Sigmoid colon (tissue), 7 donors: ENCODE data around the gene CCDC85C. TPM values are rescaled to one million over a fixed set of nuclear protein-coding genes. Genes with fewer than 3 reads are reported as not detected.

Experiments used
- DNase-seq: peaks from one replicate; pipeline ENCODE4 v3.0.0-alpha.2; 2019
- H3K27ac ChIP-seq, 4 donors: fragments of 200-600 bp; sonication (generic); one replicate each; pipeline ENCODE4 v1.5.1; 2016 to 2019; ENCODE audit warnings: mild to moderate bottlenecking in 1 of 4
- H3K27me3 ChIP-seq, 3 donors: fragments of 200-600 bp; sonication (generic); one replicate each; pipeline ENCODE4 v1.5.1; 2019; ENCODE audit warnings: mild to moderate bottlenecking in 1 of 3
- H3K36me3 ChIP-seq, 4 donors: fragments of 200-600 bp; sonication (generic); one replicate each; pipeline ENCODE4 v1.5.1; 2016 to 2019
- H3K4me1 ChIP-seq, 4 donors: fragments of 200-600 bp; sonication (generic); one replicate each; pipeline ENCODE4 v1.5.1; 2017 to 2019
- H3K4me3 ChIP-seq, 4 donors: fragments of 200-600 bp; sonication (generic); one replicate each; pipeline ENCODE4 v1.5.1; 2017 to 2019; ENCODE audit warnings: mild to moderate bottlenecking in 2 of 4, moderate library complexity in 1 of 4
- H3K9me3 ChIP-seq, 4 donors: fragments of 200-600 bp in 3 of 4; sonication (generic) in 3 of 4; one replicate each; pipeline versions ENCODE4 v1.5.1 to v1.6.1; 2013 to 2019
- EP300 ChIP-seq, 4 donors: sonication (generic); formaldehyde crosslinking; IDR thresholded peaks; one replicate each; pipeline ENCODE4 v1.6.1; 2017; ENCODE audit warnings: antibody characterized with exemption in 4 of 4
- POLR2A ChIP-seq, 2 donors: fragments of 450-650 bp; IDR thresholded peaks; one replicate each; pipeline ENCODE4 v1.6.1; 2016; ENCODE audit warnings: antibody characterized with exemption in 2 of 2, mild to moderate bottlenecking in 2 of 2, moderate library complexity in 2 of 2
- POLR2AphosphoS5 ChIP-seq, 4 donors: sonication (generic); formaldehyde crosslinking; IDR thresholded peaks; one replicate each; pipeline ENCODE4 v1.6.1; 2017; ENCODE audit warnings: antibody characterized with exemption in 4 of 4
- WGBS, 2 donors: extraction: QIAGEN DNeasy Blood & Tissue Kit; methylation state at CpG; one replicate each; pipeline ENCODE4 v1.1.7; 2013; 5-methylcytosine and 5-hydroxymethylcytosine counted together
- intact Hi-C: fragments of 100-400 bp; cut with DNase I; formaldehyde crosslinking; loops from one replicate; pipeline ENCODE4 v1.15.1; 2023
- polyA plus RNA-seq, 3 donors: library from polyadenylated mRNA; stranded (reverse); fragments of 200-250 nt; gene quantifications; one replicate each; pipeline ENCODE4 v1.2.3, GENCODE V29; 2013
- total RNA-seq, 4 donors: library from RNA; depleted of rRNA; stranded (reverse); fragments of >200 nt; gene quantifications; one replicate each; pipeline ENCODE4 v1.1.0, GENCODE V29; 2016
- TF ChIP-seq, protein P1 (sequence below), 4 experiments: fragments of 450-650 bp in 3 of 4; fragments of 200-600 bp in 1 of 4; IDR thresholded peaks; one replicate each; pipeline ENCODE4 v1.5.1; 2016 to 2019; ENCODE audit warnings: antibody characterized with exemption in 4 of 4, mild to moderate bottlenecking in 3 of 4, moderate library complexity in 2 of 4
- donor health status: healthy with polysubstance abuse.
- donor health status: Bipolar disorder and iron deficiency.
- donor health status: healthy.

Gene CCDC85C
- total and polyA plus RNA-seq, 7 donors, result 11.4 to 79.0 (median 28.1) TPM

DNA sequence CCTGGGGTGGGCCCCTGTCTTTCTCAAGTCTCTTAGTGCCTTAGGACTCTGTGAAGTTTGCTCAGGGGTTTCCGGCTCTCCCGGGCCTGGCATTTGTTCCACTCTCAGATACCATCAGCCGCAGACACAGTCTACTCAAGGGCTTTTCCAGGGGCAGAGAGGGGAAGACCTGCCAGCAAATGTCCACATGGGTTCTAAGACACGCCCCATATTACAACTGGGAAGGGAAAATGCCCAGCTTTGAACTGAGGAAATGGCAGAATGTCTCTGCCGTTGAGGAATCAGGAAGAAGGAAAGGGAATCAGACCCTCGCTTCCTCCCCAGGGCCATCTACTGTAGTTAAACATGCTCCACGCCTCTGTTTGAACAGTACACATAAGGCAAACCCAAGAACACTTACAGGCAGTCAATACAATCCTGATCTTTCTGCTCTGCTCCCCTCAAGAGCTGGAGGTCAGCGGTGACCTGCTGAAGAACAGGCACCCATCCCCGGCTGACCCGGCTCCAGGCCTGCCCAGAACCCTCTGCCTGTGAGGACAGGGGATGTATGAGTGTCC, 7.9 kb downstream of the CCDC85C start:
- H3K27me3 ChIP-seq, result no peaks in the 10 kb centered on the region
- peak overlapping the region; percentile 72 to 97 (median 90) for H3K27ac ChIP-seq
- no peak overlapping the region for H3K4me3 ChIP-seq
- peak; percentile 82 for DNase-seq
- intact Hi-C loops, result no loop called here
- TF ChIP-seq POLR2A (IDR thresholded peaks at IDR 0.05) (no peak), POLR2AphosphoS5 (IDR thresholded peaks at IDR 0.05) (peak in 2 of 4 donors; percentile 7), EP300 (IDR thresholded peaks at IDR 0.05) (no peak)
- TF ChIP-seq, protein P1, sequence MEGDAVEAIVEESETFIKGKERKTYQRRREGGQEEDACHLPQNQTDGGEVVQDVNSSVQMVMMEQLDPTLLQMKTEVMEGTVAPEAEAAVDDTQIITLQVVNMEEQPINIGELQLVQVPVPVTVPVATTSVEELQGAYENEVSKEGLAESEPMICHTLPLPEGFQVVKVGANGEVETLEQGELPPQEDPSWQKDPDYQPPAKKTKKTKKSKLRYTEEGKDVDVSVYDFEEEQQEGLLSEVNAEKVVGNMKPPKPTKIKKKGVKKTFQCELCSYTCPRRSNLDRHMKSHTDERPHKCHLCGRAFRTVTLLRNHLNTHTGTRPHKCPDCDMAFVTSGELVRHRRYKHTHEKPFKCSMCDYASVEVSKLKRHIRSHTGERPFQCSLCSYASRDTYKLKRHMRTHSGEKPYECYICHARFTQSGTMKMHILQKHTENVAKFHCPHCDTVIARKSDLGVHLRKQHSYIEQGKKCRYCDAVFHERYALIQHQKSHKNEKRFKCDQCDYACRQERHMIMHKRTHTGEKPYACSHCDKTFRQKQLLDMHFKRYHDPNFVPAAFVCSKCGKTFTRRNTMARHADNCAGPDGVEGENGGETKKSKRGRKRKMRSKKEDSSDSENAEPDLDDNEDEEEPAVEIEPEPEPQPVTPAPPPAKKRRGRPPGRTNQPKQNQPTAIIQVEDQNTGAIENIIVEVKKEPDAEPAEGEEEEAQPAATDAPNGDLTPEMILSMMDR (IDR thresholded peaks at IDR 0.05), result no peak
- peaks cover 0 to 100% (median 97%) of the 10 kb centered on the region in 4 donors for H3K4me1 ChIP-seq
- no peaks in the 10 kb centered on the region for H3K9me3 ChIP-seq
- H3K36me3 ChIP-seq, result no peaks in the 10 kb centered on the region
- WGBS, 2 donors, result 16 to 62% methylated on average over 10 of the region's 10 CpGs

DNA sequence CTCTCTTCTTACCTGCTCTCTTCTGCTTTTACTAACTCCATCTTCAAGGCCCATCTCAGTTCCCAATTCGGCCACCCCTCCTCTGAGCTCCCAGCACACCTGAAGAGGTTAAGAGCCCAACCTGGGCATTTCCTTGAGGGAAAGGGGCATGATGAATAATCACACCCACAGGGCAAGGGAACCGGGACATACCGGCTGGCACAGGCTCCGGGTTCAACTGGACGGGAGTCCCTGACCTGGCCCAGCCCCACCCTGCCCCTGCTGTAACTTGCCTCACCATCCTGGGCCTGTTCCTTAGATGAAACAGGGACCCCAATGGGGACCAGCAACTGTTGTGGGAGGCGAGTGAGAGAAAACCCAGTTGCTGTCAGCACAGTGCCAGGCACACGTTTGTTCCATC, 8.5 kb downstream of the CCDC85C start:
- TF ChIP-seq EP300 (IDR thresholded peaks at IDR 0.05), result no peak
- TF ChIP-seq, protein P1 (IDR thresholded peaks at IDR 0.05), result no peak
- WGBS, 2 donors, result 37 to 76% methylated on average over 7 of the region's 7 CpGs
- Histone ChIP-seq H3K27ac (peak overlapping the region; percentile 72 to 97 (median 90)), H3K36me3 (no peaks in the 10 kb centered on the region), H3K9me3 (no peaks in the 10 kb centered on the region), H3K4me1 (peaks cover 0 to 100% (median 97%) of the 10 kb centered on the region in 4 donors), H3K4me3 (no peak overlapping the region), H3K27me3 (no peaks in the 10 kb centered on the region)
- no peak for DNase-seq
- intact Hi-C loops, result no loop called here

DNA sequence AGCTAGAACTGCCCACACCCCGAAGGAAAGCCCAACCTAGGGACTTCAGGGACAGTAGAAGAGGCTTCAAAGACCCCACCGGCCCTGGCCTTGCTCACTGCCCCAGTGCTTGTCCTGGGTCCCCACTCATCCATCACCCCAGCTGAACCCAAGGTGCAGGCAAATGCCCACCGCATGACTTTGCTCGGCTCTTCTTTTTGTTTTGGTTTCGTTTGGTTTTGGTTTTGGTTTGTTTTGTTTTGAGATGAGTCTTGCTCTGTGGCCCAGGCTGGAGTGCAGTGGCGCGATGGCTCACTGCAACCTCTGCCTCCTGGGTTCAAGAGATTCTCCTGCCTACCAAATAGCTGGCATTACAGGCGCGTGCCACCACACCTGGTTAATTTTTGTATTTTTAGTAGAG, 9.0 kb downstream of the CCDC85C start:
- Histone ChIP-seq H3K4me3 (no peak overlapping the region), H3K4me1 (peaks cover 0 to 100% (median 97%) of the 10 kb centered on the region in 4 donors), H3K9me3 (no peaks in the 10 kb centered on the region), H3K27me3 (no peaks in the 10 kb centered on the region), H3K27ac (peak overlapping the region; percentile 72 to 97 (median 90)), H3K36me3 (no peaks in the 10 kb centered on the region)
- no peak for DNase-seq
- intact Hi-C loops, result no loop called here
- TF ChIP-seq, protein P1 (IDR thresholded peaks at IDR 0.05), result no peak
- TF ChIP-seq EP300 (IDR thresholded peaks at IDR 0.05), result no peak
- no peak for TF ChIP-seq POLR2AphosphoS5 (IDR thresholded peaks at IDR 0.05)
- no peak for TF ChIP-seq POLR2A (IDR thresholded peaks at IDR 0.05)
- 61 to 72% methylated on average over 9 of the region's 9 CpGs for WGBS, 2 donors

DNA sequence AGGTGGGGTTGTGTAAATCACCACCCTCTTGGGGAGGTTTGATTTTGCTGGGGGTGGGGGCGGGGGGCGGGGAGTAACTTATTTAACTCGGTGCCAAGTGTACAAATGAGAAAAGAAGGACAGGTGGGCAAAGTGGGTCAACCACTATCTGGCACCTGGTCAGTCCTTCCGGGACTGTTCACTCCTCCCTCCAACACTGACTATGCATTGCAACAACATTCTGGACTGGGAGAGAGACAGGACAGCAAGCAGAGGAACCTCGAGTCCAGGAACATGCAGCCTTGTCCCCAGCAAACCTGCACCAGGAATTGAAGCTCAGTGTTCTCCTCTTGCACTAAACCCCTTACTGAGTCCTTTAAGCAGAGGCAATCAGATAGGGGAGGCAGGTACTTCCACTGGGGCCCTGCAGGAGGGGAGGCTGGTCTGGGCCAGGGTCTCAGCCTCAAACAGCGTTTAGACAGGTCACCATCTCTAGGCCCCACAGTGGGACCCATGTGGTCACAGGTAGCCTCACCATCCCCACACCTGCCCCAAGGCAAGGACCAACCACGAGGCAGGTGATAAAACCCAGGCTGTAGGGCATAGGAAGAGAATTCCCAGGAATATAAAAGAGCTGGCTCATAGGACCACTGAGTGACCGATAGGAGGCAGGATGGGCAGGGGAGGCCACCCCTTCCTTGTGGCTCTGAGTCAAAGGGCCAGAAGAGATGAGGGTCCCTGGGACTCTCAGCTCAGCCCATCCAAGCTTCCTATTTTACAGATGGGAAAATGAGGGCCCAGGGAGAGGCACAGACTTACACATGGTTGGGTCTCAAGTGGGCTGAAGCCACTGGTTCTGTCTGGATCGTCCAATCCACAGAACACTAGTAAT, 9.8 kb downstream of the CCDC85C start:
- TF ChIP-seq POLR2AphosphoS5 (IDR thresholded peaks at IDR 0.05) (no peak), EP300 (IDR thresholded peaks at IDR 0.05) (no peak), POLR2A (IDR thresholded peaks at IDR 0.05) (no peak)
- TF ChIP-seq, protein P1 (IDR thresholded peaks at IDR 0.05), result no peak
- DNase-seq, result no peak
- no peaks in the 10 kb centered on the region for H3K27me3 ChIP-seq
- WGBS, 2 donors, result 70 to 76% methylated on average over 9 of the region's 9 CpGs
- intact Hi-C loops, result no loop called here
- no peaks in the 10 kb centered on the region for H3K9me3 ChIP-seq
- peak overlapping the region; percentile 72 to 97 (median 90) for H3K27ac ChIP-seq
- no peaks in the 10 kb centered on the region for H3K36me3 ChIP-seq
- no peak overlapping the region for H3K4me3 ChIP-seq
- peaks cover 0 to 100% (median 97%) of the 10 kb centered on the region in 4 donors for H3K4me1 ChIP-seq
